Suppressor macrophage treated with lipopolysaccharide for 1 hour (primary cell): ENCODE data around the gene FAM193B.
A peak's percentile ranks its signal among the peaks of the same experiment; 100 is the strongest.
"Not testable (repeated sequence)": the region's sequence is repeated elsewhere in the genome, so short reads cannot be mapped to it uniquely, and the experiment has no call there.

Experiments
- DNase-seq, 3 donors: peaks; one replicate each; pipeline ENCODE4 v3.0.0-alpha.2; 2020 to 2022

Gene FAM193B

GRCh38 chr5:177536386-177536785, 18.0 kb downstream of the FAM193B start:
- DNase-seq = no peak

GRCh38 chr5:177535125-177535524, 19.2 kb downstream of the FAM193B start:
- DNase-seq = no peak

DNA sequence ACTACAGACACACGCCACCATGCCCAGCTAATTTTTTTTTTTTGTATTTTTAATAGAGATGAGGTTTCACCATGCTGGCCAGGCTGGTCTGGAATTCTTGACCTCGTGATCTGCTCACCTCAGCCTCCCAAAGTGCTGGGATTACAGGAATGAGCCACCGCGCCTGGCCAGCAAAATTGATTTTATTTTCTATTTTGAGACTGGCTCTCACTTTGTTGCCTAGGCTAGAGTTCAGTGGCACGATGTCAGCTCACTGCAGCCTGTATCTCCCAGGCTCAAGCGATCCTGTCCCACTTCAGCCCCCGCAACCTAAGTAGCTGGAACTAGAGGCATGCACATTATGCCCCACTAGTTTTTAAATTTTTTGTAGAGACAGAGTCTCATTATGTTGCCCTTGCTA, 19.9 kb downstream of the FAM193B start:
- DNase-seq = not testable (repeated sequence)

- no peak for DNase-seq
Measured at GRCh38 chr5:177531209-177531940, 23.0 kb downstream of the FAM193B start.

GRCh38 chr5:177530638-177531037, 23.7 kb downstream of the FAM193B start:
- no peak for DNase-seq

- DNase-seq = no peak
Measured at GRCh38 chr5:177529247-177530203, 24.8 kb downstream of the FAM193B start.

DNA sequence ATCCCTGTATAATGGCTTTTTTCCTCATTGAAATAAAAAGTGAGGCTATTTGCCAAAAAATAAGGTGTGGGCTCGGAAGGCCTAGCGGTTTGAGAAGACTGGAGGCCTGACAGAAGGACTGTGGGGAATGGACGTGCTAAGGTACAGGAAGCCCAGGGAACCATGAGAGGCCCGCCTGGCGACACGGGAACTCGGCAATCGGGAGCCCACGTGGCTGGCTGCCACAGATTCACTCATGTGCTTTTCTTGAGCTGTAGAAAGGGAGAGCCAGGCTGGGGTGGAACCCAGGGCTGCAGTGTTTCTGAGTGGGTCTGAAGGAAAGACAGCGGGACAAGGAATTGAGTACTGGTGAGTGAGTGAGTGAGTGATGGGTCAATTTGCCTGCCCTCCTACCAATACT, 25.7 kb downstream of the FAM193B start:
- no peak for DNase-seq

- DNase-seq = no peak
Measured at GRCh38 chr5:177527595-177527994, 26.8 kb downstream of the FAM193B start.

DNA sequence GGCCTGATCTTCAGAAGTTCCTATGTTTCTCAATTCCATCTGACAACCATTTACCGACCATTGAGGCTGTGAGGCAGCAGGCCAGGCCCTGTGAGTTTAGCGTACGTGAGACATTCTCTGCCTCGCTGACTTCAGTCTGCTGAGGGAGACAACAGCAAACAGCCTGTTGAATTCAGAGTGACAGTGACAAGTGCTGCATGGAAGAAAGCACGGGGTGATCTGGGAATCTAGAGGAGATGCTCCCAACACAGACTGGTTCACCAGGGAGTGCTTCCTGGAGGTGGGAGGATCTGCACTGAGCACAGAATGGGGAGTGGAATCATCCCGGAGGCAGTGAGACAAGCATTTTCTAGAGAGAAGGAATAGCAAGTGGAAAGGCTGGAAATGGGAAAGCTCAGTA, 27.6 kb downstream of the FAM193B start:
- no peak for DNase-seq

DNA sequence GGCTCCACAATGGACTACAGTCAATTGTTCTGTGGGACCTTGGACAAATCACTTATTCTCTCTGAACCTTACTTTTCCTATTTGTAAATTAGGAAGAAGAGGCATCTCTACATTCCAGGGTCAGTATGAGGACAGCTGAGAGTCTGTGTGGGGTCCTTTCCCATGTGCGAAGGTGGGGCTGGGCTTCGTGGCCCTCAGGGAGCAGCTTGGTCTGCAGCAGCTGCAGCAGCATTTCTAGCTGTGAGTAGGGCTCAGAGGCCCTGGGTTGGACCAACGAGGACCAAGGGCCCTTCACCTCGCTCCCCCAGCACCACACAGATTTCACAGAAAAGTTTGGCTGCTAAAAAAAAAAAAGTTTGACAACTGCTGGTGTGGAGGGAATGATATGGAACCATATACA, 28.2 kb downstream of the FAM193B start:
- no peak for DNase-seq

- no peak for DNase-seq
Measured at GRCh38 chr5:177524941-177525655, 29.3 kb downstream of the FAM193B start.

DNA sequence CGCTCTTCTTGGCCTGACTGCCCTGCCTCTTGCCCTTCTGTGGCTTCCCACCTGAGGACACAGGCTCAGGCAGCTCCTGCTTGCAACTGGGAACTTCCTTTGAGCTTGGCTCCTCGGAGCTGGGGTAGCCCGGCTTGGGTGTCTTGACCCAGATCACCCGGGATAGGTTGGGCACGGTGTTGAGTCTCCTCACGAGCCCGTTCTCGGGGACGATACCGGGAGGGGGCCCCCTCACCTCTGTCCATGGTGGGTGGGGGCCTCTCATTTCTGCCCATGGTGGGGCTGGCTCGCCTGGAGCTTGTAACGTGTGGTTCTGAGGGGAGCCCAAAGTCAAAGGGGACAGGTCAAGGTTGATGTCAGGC, 29.8 kb downstream of the FAM193B start:
- no peak for DNase-seq

- DNase-seq = no peak
Measured at GRCh38 chr5:177523711-177524538, 30.4 kb downstream of the FAM193B start.

DNA sequence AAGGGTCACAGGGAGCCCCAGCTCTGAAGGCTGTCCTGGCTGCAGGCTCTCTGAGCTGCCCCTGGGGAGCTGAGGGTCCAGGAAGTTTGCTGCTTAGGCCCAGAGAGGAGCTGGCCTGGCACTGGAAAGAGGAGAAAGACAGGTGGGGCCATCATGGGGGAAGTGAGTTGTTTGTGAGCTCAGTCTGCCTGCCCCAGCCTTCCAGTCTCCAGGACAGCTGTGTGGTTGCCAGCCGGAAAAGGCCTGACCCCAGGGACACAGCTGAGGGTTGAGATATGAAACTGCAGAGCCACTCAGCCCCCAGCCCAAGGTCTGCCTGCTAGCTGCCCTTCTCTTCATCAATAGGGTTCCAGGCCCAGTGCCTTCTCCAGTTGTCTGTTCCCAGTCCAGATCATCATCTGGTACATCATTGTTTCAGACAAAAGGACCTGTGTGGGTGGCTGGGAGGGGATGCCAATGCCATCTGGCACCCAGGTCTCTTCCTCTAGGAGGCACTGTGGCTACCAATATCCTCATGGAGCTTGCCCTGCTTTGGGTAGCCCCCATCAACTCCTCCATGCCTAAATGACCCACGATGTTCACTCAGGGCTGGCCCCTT, 33.3 kb downstream of the FAM193B start:
- DNase-seq = no peak

DNA sequence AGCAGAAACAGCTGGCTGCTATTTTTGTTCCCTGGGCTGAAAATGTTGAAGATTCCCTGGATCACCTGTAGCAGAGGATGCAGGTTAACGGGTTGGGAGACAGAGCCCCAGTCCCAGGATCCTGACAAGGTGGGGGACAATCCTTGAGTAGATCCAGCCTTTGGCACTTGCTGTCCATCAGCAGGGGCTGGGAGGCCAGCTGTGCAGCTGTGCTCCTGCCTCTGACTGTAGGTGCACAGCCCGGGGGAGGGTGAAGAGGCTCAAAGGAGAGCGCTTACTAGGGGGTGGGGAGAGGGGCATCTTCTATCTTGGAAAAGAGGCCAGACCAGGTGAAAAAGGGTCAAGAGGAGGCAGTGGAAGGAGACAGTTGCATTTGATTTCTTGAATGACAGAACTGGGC, 34.1 kb downstream of the FAM193B start:
- DNase-seq = no peak

DNA sequence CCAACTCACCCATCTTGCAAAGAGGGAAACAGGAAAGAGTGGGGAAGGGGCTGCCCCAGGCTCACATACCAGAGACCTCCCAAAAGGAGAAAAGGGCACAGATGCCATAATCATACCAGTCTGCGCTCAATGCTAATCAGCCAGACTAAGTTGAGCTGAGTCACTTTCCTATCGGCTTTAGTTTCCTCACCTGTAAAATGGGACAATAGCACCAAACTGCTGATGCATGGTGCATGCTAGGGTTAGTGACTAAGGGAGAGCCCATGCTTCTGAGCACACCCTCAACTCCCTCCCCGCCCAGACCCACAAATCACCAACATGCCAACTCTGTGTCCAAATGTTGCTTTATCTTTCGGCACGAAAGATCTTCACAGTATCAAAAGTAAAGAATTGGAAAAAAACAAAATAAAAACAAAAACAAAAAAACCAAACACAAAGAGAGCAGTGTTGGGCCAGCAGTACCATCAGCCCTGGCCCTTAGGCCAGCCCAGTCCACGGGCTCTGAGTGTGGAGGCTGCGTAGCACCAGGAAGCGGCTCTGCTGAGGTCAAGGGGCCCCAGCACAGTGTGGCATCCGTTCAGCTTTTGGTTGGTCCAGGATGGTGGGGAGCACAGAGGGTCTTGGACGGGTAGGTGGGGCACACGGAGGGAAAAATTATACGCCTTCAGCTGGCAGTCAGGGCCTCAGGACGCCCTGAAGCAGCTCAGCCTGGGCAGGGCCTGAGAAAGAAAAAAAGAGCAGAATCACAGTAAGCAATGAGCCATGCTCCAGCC, 34.7 kb downstream of the FAM193B start:
- no peak for DNase-seq

DNA sequence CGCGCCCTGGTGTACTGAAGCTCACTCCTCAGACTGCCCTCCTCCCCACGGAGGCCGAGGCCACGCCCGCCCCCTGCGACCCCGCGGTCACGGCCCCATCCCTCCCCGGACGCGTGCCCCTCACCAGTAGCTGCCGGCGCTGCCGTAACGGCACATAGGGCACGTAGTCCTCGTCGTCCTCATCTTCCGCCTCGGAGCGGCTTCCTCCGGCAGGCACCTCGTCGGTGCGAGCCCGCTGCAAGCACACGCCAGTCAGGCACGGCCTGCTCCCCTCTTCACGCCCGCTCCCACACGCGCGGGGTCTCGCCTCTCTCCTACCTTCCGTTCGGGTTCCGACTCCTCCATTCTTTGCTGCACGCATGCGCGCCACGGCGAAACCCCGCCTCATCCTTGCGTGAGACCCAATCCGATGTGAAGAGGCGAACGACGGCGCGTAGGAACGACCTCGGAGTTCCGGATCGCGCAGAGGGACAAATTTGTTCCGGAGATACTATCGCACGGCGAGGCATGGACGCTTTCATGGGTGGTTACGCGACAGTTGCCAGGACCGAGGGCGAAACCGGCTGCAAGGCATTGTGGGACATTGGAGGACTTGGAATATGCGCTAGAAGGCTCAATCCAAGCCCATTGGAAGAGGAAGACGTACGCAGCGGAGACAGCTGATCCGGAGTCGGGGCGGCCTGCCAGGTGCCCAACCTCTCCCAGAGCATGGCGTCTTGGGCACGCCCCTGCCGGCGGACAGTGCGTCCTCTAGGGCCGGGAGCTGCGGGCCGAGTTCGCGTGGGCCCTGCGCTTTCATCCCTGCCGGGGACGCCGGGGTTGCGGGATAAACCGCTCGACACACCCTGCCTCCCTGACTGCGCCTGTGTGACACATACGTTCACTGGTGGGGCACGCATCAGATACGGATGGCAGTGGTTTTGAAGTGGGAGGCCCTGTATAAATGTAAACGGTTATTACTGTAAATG, 37.5 kb downstream of the FAM193B start, which contains the start of gene DDX41:
Gene DDX41 (minus strand): TSS at position 361 of the 968 bp plus-strand sequence. CDS start 16 bp downstream, at position 345.
- peak; percentile 97 to 99 (median 98) for DNase-seq

- DNase-seq = no peak
Measured at GRCh38 chr5:177515580-177515979, 38.8 kb downstream of the FAM193B start.

- no peak for DNase-seq
Measured at GRCh38 chr5:177514541-177514940, 39.8 kb downstream of the FAM193B start.

- DNase-seq = no peak
Measured at GRCh38 chr5:177513500-177513899, 40.9 kb downstream of the FAM193B start.
